ENCODE data around the gene FAR2. TPM values are rescaled to one million over a fixed set of nuclear protein-coding genes. Genes with fewer than 3 reads are reported as not detected.

Gene FAR2
- total RNA-seq, 1 experiment from 2014 or later: 6.6 TPM

- H3K4me1 ChIP-seq: peaks cover 3% of the 10 kb centered on the region
- ChIA-PET CTCF (no interaction called here), POLR2A (no interaction called here)
- H3K4me3 ChIP-seq (ENCODE audit: low read depth, low read length): no peak overlapping the region
- Mint-ChIP-seq H3K4me1 (ENCODE audit: low read depth, unreplicated experiment) (no peaks in the 10 kb centered on the region), H3K4me3 (ENCODE audit: unreplicated experiment) (no peak overlapping the region), H3K27me3 (ENCODE audit: insufficient read depth, unreplicated experiment) (no peaks in the 10 kb centered on the region), H3K9me3 (ENCODE audit: unreplicated experiment) (no peaks in the 10 kb centered on the region), H3K27ac (ENCODE audit: unreplicated experiment) (no peak overlapping the region), H3K36me3 (ENCODE audit: insufficient read depth, unreplicated experiment) (no peaks in the 10 kb centered on the region)
- H3K27me3 ChIP-seq (replicated peaks; ENCODE audit: control insufficient read depth, insufficient read depth, low read length): no peaks in the 10 kb centered on the region
- no TSS peak for BruUV-seq (replicated peaks)
- TF ChIP-seq CTCF (IDR thresholded peaks at IDR 0.05; ENCODE audit: insufficient read depth in 1 of 2, low read depth in 1 of 2, low read length in 1 of 2, severe bottlenecking in 1 of 2, unreplicated experiment in 1 of 2): peak; percentile 44 to 46
- intact Hi-C loops (cut with micrococcal nuclease; ENCODE audit: unreplicated experiment): loop anchor here (1.0 kb wide), 2 partner anchors 8 to 208 kb away; no protein-coding TSS in a partner anchor
- no peak for DNase-seq
- H3K9me3 ChIP-seq: no peaks in the 10 kb centered on the region
- no peaks in the 10 kb centered on the region for H3K36me3 ChIP-seq (ENCODE audit: control insufficient read depth, insufficient read depth, low read length)
Observed at GRCh38 chr12:29309320-29309902, 160.3 kb downstream of the FAR2 start.

DNA sequence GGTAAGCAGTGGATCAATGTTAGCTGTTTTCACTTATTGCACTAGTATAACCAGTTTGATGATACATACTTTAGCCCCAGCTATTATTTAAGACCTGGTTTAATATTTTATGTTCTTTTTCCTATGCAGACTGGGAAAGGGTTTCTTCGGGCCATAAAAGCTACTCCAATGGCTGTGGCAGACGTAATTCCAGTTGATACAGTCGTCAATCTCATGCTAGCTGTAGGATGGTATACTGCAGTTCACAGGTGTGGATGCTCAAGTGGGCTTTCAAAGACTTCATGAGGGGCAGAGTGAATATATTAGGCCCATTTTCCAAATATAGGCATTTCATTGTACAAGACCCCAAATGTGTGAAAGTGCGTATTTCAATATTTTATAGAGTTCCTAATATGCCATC, 161.8 kb downstream of the FAR2 start:
- Mint-ChIP-seq H3K9me3 (ENCODE audit: unreplicated experiment) (no peaks in the 10 kb centered on the region), H3K4me1 (ENCODE audit: low read depth, unreplicated experiment) (no peaks in the 10 kb centered on the region), H3K36me3 (ENCODE audit: insufficient read depth, unreplicated experiment) (no peaks in the 10 kb centered on the region), H3K27ac (ENCODE audit: unreplicated experiment) (no peak overlapping the region), H3K27me3 (ENCODE audit: insufficient read depth, unreplicated experiment) (no peaks in the 10 kb centered on the region), H3K4me3 (ENCODE audit: unreplicated experiment) (no peak overlapping the region)
- DNase-seq: no peak
- intact Hi-C loops (cut with micrococcal nuclease; ENCODE audit: unreplicated experiment): no loop called here
- H3K4me3 ChIP-seq (ENCODE audit: low read depth, low read length): no peak overlapping the region
- CTCF ChIA-PET: no interaction called here
- H3K9me3 ChIP-seq: no peaks in the 10 kb centered on the region
- H3K27me3 ChIP-seq (replicated peaks; ENCODE audit: control insufficient read depth, insufficient read depth, low read length): no peaks in the 10 kb centered on the region
- no peaks in the 10 kb centered on the region for H3K36me3 ChIP-seq (ENCODE audit: control insufficient read depth, insufficient read depth, low read length)
- POLR2A ChIA-PET: no interaction called here
- TF ChIP-seq CTCF (IDR thresholded peaks at IDR 0.05; ENCODE audit: insufficient read depth in 1 of 2, low read depth in 1 of 2, low read length in 1 of 2, severe bottlenecking in 1 of 2, unreplicated experiment in 1 of 2): no peak
- no TSS peak for BruUV-seq (replicated peaks)
- H3K4me1 ChIP-seq: no peaks in the 10 kb centered on the region

GRCh38 chr12:29314416-29314815, 165.3 kb downstream of the FAR2 start:
- Mint-ChIP-seq H3K4me3 (ENCODE audit: unreplicated experiment) (no peak overlapping the region), H3K9me3 (ENCODE audit: unreplicated experiment) (no peaks in the 10 kb centered on the region), H3K27me3 (ENCODE audit: insufficient read depth, unreplicated experiment) (no peaks in the 10 kb centered on the region), H3K36me3 (ENCODE audit: insufficient read depth, unreplicated experiment) (no peaks in the 10 kb centered on the region), H3K4me1 (ENCODE audit: low read depth, unreplicated experiment) (peaks cover 16% of the 10 kb centered on the region), H3K27ac (ENCODE audit: unreplicated experiment) (no peak overlapping the region)
- Histone ChIP-seq H3K36me3 (ENCODE audit: control insufficient read depth, insufficient read depth, low read length) (no peaks in the 10 kb centered on the region), H3K9me3 (no peaks in the 10 kb centered on the region), H3K4me3 (ENCODE audit: low read depth, low read length) (no peak overlapping the region), H3K27me3 (replicated peaks; ENCODE audit: control insufficient read depth, insufficient read depth, low read length) (no peaks in the 10 kb centered on the region), H3K4me1 (peaks cover 15% of the 10 kb centered on the region)
- no peak for TF ChIP-seq CTCF (IDR thresholded peaks at IDR 0.05; ENCODE audit: insufficient read depth in 1 of 2, low read depth in 1 of 2, low read length in 1 of 2, severe bottlenecking in 1 of 2, unreplicated experiment in 1 of 2)
- ChIA-PET POLR2A (no interaction called here), CTCF (interaction anchor here (0.6 kb wide), 1 partner anchor 21 kb away, joined by 4 read pairs; no protein-coding TSS in a partner anchor)
- no TSS peak for BruUV-seq (replicated peaks)
- no peak for DNase-seq
- intact Hi-C loops (cut with micrococcal nuclease; ENCODE audit: unreplicated experiment): no loop called here
